ENCODE data around the gene CYTIP.

DNA sequence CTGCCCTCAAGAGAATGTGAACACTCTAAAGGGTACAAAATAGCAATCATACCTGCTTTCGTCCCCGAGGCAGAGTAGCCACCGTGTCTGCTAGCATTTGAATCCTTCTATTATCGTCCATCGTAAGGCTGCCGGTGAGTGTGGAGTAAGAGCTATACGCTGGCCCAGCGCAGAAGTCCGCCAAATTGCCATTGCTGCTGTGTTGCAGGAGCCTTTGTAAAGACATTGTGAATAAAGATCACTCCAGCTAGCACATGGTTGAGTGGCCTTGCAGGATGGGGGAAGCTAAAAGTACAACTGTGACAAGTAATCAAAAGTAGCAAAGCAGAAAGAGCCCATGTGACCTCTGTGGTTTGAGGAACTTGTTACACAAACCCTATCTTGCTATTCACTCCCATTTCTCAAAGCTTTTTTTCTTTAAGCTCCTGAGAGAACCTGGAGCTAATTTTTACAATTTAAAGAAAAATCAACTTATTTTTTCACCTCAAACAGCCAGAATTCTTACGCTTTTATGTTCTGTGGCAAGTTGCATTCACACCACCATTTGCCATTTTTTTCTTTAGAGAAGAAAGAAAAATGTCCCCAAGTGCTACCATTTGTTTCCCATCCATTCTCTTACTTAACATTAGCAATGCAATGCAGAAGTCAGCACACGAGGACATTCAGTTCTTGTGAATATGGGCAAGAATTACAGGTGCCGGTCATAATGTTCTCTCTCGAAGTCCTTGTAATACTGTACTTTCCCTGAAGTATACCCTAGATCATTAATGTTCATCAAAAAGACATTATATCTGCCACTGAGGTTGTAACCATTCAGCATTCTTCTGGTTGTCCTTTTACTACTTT lies at the start of gene CYTIP:
- no peak for TF ChIP-seq REST (IDR thresholded peaks at IDR 0.05; ENCODE audit: low read depth)
- TF ChIP-seq TAF1 (IDR thresholded peaks at IDR 0.05; ENCODE audit: low read depth), result no peak
- TF ChIP-seq MAX (IDR thresholded peaks at IDR 0.05), result no peak
- TF ChIP-seq, protein P1, sequence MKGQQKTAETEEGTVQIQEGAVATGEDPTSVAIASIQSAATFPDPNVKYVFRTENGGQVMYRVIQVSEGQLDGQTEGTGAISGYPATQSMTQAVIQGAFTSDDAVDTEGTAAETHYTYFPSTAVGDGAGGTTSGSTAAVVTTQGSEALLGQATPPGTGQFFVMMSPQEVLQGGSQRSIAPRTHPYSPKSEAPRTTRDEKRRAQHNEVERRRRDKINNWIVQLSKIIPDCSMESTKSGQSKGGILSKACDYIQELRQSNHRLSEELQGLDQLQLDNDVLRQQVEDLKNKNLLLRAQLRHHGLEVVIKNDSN (IDR thresholded peaks at IDR 0.05), result no peak
- no peak for TF ChIP-seq EGR1 (IDR thresholded peaks at IDR 0.05)
- TF ChIP-seq TCF12 (IDR thresholded peaks at IDR 0.05; ENCODE audit: low read depth), result no peak
- no peak for TF ChIP-seq ZBTB7A (IDR thresholded peaks at IDR 0.05; ENCODE audit: low read depth)
